CD4-positive, alpha-beta T cell treated with Interleukin-17A for 4 hours (primary cell): ENCODE measurements around the gene APBB1IP.
"Not testable (repeated sequence)": the region's sequence is repeated elsewhere in the genome, so short reads cannot be mapped to it uniquely, and the experiment has no call there.

Experiments
- DNase-seq: peaks from one replicate; pipeline ENCODE4 v3.0.0-alpha.2; 2020; ENCODE audit warnings: mixed read lengths

The APBB1IP gene

DNA sequence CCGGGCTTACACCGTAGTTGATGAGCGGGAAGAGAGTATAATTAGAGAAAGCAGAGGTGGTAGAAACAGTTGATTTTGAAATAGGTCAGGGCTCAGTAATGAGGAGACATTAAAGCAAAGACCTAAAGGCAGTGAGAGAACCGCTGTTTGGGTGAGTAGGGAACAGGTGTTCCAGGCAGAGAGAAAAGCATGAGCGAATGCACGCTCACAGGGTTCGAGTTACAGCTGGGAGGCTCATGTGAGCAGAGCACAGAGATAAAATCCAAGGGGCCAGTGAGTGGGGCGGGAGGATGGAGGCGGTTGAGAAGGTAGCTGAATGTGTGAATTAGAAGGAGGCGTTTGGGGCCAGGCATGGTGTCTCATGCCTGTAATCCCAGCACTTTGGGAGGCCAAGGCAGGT is 39.9 kb downstream of the APBB1IP start:
- no peak for DNase-seq

- peak; percentile 57 for DNase-seq
Observed at GRCh38 chr10:26479766-26480492, 41.8 kb downstream of the APBB1IP start.

- no peak for DNase-seq
Observed at GRCh38 chr10:26481315-26481692, 43.2 kb downstream of the APBB1IP start.

GRCh38 chr10:26481914-26482550 is 43.9 kb downstream of the APBB1IP start:
- peak; percentile 64 for DNase-seq

GRCh38 chr10:26483554-26483953 is 45.4 kb downstream of the APBB1IP start:
- DNase-seq = peak; percentile 38

DNA sequence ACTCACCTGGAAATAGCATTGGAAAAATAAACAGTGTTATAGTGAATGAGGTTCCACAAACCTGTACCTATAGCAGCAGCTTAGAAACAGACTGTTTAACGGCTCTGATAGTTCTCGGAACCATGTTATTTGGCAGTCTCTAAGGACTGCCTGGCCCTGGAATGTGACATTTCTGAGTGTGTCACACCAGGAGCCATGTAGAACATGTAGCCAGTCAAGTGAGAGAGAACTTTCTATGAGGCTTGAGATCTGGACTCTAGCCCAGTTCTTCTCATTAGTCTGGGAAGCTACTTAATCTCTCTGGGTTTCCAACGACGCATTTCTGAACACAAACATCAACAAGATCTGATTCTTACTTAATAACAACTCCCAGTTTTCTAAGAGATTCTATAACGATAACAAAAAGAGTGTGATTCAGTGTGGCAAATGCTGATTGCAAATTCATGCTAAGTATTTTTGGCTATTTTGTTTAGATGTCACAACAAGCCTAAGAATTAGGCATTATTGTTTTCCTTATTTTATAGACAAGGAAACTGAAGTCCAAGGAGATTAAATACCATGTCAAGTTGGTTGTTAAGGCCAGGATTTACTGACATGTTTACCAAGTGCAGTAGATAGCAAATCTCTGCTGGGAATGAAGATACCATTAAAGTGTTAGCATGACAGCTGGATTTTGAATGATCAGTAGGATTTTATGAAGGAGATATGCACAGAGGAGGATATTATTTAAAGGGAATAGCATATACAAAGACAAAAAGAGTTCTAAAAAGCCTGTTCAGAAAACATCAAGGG is 47.2 kb downstream of the APBB1IP start:
- no peak for DNase-seq

GRCh38 chr10:26486304-26486703 is 48.2 kb downstream of the APBB1IP start:
- no peak for DNase-seq

- DNase-seq = peak; percentile 76
Observed at GRCh38 chr10:26486990-26487850, 49.1 kb downstream of the APBB1IP start.

DNA sequence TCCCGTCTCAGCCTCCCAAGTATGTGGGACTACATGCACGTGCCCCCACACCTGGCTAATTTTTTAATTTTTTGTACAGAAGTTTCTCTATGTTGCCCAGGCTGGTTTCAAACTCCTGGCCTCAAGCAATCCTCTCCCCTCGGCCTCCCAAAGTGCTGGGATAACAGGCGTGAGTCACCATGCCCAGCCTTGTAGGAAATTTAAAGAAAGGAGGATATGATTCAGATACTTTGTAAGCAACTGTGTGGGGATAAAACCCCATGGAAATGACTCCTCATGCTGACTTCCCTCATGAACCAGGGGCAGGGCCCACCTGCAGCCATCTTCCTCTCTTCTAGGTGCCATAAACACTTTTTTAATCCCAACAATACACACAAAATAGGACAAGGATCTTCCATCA is 50.2 kb downstream of the APBB1IP start:
- DNase-seq = no peak

- no peak for DNase-seq
Observed at GRCh38 chr10:26489081-26489480, 50.9 kb downstream of the APBB1IP start.

DNA sequence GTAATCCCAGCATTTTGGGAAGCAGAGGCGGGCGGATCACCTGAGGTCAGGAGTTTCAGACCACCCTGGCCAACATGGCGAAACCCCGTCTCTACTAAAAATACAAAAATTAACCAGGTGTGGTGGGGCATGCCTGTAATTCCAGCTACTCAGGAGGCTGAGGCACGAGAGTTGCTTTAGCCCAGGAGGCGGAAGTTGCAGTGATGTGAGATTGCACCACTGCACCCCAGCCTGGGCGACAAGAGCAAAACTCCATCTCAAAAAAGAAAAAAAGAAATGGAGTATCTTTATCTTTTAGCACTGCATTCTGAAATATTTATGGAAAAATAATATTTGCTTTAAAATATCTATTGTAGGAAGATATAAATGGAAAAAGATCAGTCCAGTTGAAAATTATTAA is 52.2 kb downstream of the APBB1IP start:
- DNase-seq = not testable (repeated sequence)

GRCh38 chr10:26491276-26491675 is 53.1 kb downstream of the APBB1IP start:
- DNase-seq = no peak

- no peak for DNase-seq
Observed at GRCh38 chr10:26491934-26492333, 53.8 kb downstream of the APBB1IP start.

- DNase-seq = not testable (repeated sequence)
Observed at GRCh38 chr10:26492725-26493124, 54.6 kb downstream of the APBB1IP start.

DNA sequence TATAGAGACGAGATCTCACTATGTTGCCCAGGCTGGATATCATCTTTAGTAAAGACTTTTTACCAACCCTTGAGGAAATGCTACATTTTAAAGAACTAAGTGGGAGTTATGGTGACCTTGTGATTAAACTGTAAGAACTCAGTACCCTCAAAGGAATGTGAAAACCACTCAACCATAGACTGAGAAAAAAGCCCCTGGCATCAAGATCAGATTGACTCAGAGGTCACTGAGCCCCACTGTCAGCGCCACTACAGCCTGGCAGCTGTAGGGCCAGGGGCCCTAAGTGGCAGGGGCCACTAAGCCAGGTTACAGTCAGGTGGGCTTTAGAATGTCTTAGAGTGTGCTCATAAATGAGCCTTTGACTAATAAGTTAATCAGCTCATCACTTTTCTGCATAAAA is 55.9 kb downstream of the APBB1IP start:
- no peak for DNase-seq

DNA sequence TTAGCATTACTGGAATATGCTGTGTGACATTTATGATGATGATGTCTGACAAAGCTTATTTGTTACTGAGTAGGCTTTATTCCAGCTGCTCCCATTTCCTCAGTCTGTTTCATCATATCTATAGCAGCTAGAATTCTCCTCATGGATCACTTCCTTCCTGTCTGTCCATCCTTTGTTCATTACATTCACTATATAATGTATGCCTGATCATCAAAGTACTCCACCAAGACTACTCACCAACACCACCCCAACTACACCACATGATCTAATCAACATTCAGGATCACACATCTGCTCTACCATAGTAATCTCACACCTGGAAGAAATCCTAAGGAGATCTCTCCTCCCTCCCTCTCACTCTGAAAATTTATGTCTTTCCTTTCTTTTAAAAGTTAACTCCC is 61.3 kb downstream of the APBB1IP start:
- DNase-seq = no peak

DNA sequence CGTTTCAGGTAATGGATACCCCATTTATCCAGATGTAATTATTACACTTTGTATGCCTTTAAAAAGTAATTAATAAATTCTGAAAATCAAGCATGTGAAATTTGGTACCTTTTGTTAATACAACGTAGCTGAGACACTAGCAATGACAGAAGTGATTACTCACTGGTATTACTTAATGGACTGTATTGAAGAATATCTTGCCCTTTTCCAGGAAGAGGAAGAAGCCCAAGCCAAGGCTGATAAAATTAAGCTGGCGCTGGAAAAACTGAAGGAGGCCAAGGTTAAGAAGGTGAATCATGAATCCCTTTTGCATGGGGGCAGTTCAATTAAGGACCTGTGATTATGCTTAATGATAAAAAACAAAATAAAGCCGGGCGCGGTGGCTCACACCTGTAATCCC is 64.8 kb downstream of the APBB1IP start:
- DNase-seq = no peak

GRCh38 chr10:26503911-26504310 is 65.8 kb downstream of the APBB1IP start:
- peak; percentile 61 for DNase-seq

GRCh38 chr10:26504429-26504828 is 66.3 kb downstream of the APBB1IP start:
- DNase-seq = not testable (repeated sequence)

DNA sequence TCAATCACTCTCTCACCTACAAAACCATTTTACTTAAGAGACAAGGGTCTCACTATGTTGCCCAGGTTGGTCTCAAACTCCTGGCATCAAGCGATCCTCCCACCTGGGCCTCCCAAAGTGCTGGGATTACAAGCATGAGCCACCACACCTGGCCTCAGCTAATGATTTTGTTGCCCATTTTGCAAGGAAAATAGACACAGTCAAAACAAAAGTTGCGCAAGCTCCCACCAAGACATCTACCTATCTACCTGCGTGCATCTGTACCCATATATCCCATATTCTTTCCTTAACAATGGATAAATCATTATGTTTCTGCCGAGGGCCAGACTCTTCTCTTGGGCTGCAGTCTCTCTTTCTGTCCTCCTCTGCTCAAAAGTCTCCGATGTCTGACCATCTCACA is 67.3 kb downstream of the APBB1IP start:
- DNase-seq = no peak

DNA sequence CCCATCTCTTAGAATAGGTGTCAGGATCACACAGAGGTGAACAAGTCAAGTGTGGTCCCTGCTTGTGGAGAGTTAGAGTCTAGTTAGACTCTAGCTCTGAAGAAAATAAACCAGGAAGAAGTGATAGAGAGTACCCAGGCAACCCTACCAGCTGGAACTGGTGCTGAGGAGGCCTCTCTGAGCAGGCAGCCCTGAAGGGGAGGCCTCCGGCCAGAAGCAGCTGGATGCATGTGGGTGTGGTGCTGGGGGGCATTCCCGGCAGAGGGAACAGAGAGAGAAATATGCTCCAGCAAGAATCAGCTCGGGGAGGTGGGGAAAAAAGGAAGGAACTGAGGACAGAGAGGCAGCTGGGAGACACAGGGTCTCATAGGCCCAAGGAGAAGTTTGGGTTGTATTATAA is 68.6 kb downstream of the APBB1IP start:
- DNase-seq = no peak

DNA sequence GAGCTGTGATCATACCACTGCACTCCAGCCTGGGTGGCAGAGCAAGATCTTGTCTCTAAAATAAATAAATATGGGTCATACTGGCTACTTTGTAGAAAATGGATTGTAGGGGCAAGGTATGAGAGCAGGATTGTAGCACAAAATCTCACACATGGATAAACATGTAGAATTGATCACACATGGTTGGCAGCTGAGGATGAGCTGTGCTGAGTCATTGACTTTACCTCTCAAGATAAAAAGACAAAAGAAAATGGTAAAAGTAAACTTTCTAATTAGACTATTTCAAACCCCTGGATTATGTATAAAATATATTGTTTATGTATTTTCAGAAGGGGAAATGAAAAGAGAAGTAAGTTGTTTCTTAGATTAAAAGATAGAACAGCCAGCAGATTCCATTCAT is 69.3 kb downstream of the APBB1IP start:
- DNase-seq = no peak

- no peak for DNase-seq
Observed at GRCh38 chr10:26508016-26508415, 69.9 kb downstream of the APBB1IP start.
